ENCODE results near the gene RNU5B-1. TPM values are rescaled to one million over a fixed set of nuclear protein-coding genes. Genes with fewer than 3 reads are reported as not detected.

Gene RNU5B-1
- polyA plus RNA-seq, 2 of the 4 experiments (the other 2 are of a cell fraction) = not detected

GRCh38 chr15:65339920-65340319 lies 35.4 kb downstream of the RNU5B-1 start (continued):
- no peak for TF ChIP-seq CHD2 (IDR thresholded peaks at IDR 0.05; ENCODE audit: low read length, partially characterized antibody)

- ATAC-seq (no peak), FAIRE-seq (no peak), DNase-seq (ENCODE audit: low read depth in 1 of 2, low spot score in 1 of 2) (no peak)
- H3K4me2 ChIP-seq = no peak overlapping the region
- CTCF ChIA-PET = interaction anchor here (0.6 to 9.2 kb wide), 4 partner anchors 15 to 846 kb away, joined by 3 to 118 read pairs (median 4); no protein-coding TSS in a partner anchor
- POLR2A ChIA-PET = no interaction called here
- H3K9me3 ChIP-seq = no peaks in the 10 kb centered on the region
- H3K27ac ChIP-seq = no peak overlapping the region
- H3K4me1 ChIP-seq = peaks cover 6% of the 10 kb centered on the region; the same call in 1 of the 3 replicates
- TF ChIP-seq GATA3 (IDR thresholded peaks at IDR 0.05; ENCODE audit: borderline replicate concordance) (no peak), CTCF (IDR thresholded peaks at IDR 0.05) (no peak), RFX5 (IDR thresholded peaks at IDR 0.05) (no peak)
- 76% methylated on average over 9 of the region's 9 CpGs for WGBS (ENCODE audit: missing lambda C conversion rate)
- no peak overlapping the region for H3K4me3 ChIP-seq
Measured at GRCh38 chr15:65342493-65342892, 38.0 kb downstream of the RNU5B-1 start.

- POLR2A ChIA-PET = no interaction called here
- ATAC-seq (no peak), DNase-seq (ENCODE audit: low read depth in 1 of 2, low spot score in 1 of 2) (no peak), FAIRE-seq (no peak)
- H3K9me3 ChIP-seq = no peaks in the 10 kb centered on the region
- no peak overlapping the region for H3K27ac ChIP-seq
- peaks cover 6% of the 10 kb centered on the region; the same call in 1 of the 3 replicates for H3K4me1 ChIP-seq
- no peak overlapping the region for H3K4me3 ChIP-seq
- no peak overlapping the region for H3K4me2 ChIP-seq
- CTCF ChIA-PET = interaction anchor here (1.0 kb wide), 2 partner anchors 24 to 41 kb away, joined by 4 to 5 read pairs; no protein-coding TSS in a partner anchor
- WGBS (ENCODE audit: missing lambda C conversion rate) = 75% methylated on average over 10 of the region's 10 CpGs
- TF ChIP-seq ATOH8 (CRISPR knock-in tag; IDR thresholded peaks at IDR 0.05; ENCODE audit: low read depth) = no peak
- no peak for TF ChIP-seq KDM5A (IDR thresholded peaks at IDR 0.05)
- no peak for TF ChIP-seq RARB (CRISPR knock-in tag; IDR thresholded peaks at IDR 0.05)
- TF ChIP-seq PBX3 (IDR thresholded peaks at IDR 0.05) = no peak
- no peak for TF ChIP-seq ZC3H11A (IDR thresholded peaks at IDR 0.05)
- TF ChIP-seq E2F6 (IDR thresholded peaks at IDR 0.05; ENCODE audit: borderline replicate concordance, low read depth) = no peak
- no peak for TF ChIP-seq MAX (IDR thresholded peaks at IDR 0.05)
- TF ChIP-seq ZSCAN20 (CRISPR knock-in tag; IDR thresholded peaks at IDR 0.05) = no peak
Measured at GRCh38 chr15:65343374-65343981, 39.0 kb downstream of the RNU5B-1 start.

- WGBS (ENCODE audit: missing lambda C conversion rate) = 81% methylated on average over 8 of the region's 8 CpGs
- POLR2A ChIA-PET = no interaction called here
- Histone ChIP-seq H3K9me3 (no peaks in the 10 kb centered on the region), H3K27ac (no peak overlapping the region), H3K4me1 (peaks cover 6% of the 10 kb centered on the region; the same call in 1 of the 3 replicates), H3K4me3 (no peak overlapping the region), H3K4me2 (no peak overlapping the region)
- DNase-seq (ENCODE audit: low read depth in 1 of 2, low spot score in 1 of 2) (no peak), ATAC-seq (peak in 1 of 2 experiments; percentile 20; a peak in 2 of 6 replicates), FAIRE-seq (no peak)
- CTCF ChIA-PET = interaction anchor here (1.0 to 2.8 kb wide), 2 partner anchors 25 to 42 kb away, joined by 4 to 14 read pairs; no protein-coding TSS in a partner anchor
- TF ChIP-seq ZNF302 (CRISPR knock-in tag; IDR thresholded peaks at IDR 0.05) = no peak
Measured at GRCh38 chr15:65344214-65344913, 39.9 kb downstream of the RNU5B-1 start.
